Measurements from ENCODE around the gene SBF1. TPM values are rescaled to one million over a fixed set of nuclear protein-coding genes. Genes with fewer than 3 reads are reported as not detected.

Gene SBF1
- total and polyA plus RNA-seq, 2 of the 13 experiments (the other 11 are each of a cell fraction or from before 2014, with no cell fraction given): 31.7 to 40.9 TPM

GRCh38 chr22:50396751-50397370 is 78.0 kb downstream of the SBF1 start:
- no peaks in the 10 kb centered on the region for H3K9me3 ChIP-seq (ENCODE audit: low read length)
- H3K27ac ChIP-seq (ENCODE audit: extremely low read length, insufficient read depth, low read length): peak overlapping the region; percentile 68
- POLR2A ChIA-PET: interaction anchor here (0.6 to 2.2 kb wide), 5 partner anchors 10 to 153 kb away, joined by 3 to 32 read pairs (median 3); partner anchors contain the start of gene LMF2
- ATAC-seq (peak; percentile 84), DNase-seq (ENCODE audit: low spot score) (peak; percentile 97), FAIRE-seq (peak; percentile 98)
- H3K4me2 ChIP-seq (ENCODE audit: low read depth, low read length): peak overlapping the region; percentile 76
- H3K27me3 ChIP-seq (ENCODE audit: control insufficient read depth in 1 of 2, insufficient read depth in 2 of 2, low read length in 2 of 2): no peaks in the 10 kb centered on the region
- 0% methylated on average over 6 of the region's 6 CpGs for WGBS (ENCODE audit: low lambda C conversion rate)
- peaks cover 46% of the 10 kb centered on the region for H3K79me2 ChIP-seq (ENCODE audit: insufficient read depth, low read length)
- H3K4me1 ChIP-seq (ENCODE audit: insufficient read depth, low read length): peaks cover 87% of the 10 kb centered on the region
- H4K20me1 ChIP-seq (ENCODE audit: insufficient read depth, low read length): peaks cover 22% of the 10 kb centered on the region; the same call in 1 of the 2 replicates
- in situ Hi-C loops (cut with HindIII; ENCODE audit: extremely low pct_ligation_motif_present, low pct_unique_long_range_greater_than_20kb) (no loop called here), intact Hi-C loops (cut with micrococcal nuclease; ENCODE audit: unreplicated experiment) (loop anchor here (2.0 kb wide), 1 partner anchor 54 kb away; the partner anchor contains the start of gene PPP6R2)
- CTCF ChIA-PET (ENCODE audit: low intra/inter-chr PET ratio, low total read pairs): no interaction called here
- H3K36me3 ChIP-seq (replicated peaks in 1 of 2; ENCODE audit: control insufficient read depth in 1 of 2, insufficient read depth in 2 of 2, low read length in 2 of 2): peaks cover 18 to 43% of the 10 kb centered on the region in 2 experiments
- H3K9ac ChIP-seq (ENCODE audit: insufficient read depth, low read depth, low read length): no peak overlapping the region
- no TSS peak for BruUV-seq (replicated peaks)
- H2AFZ ChIP-seq (ENCODE audit: low read length): no peak overlapping the region
- peak overlapping the region in 2 of 3 experiments; percentile 19 to 42; a peak in 3 of 6 replicates for H3K4me3 ChIP-seq (replicated peaks in 1 of 3; ENCODE audit: insufficient read depth in 1 of 3, low read depth in 2 of 3, low read length in 3 of 3)
- TF ChIP-seq ZNF720 (CRISPR knock-in tag; IDR thresholded peaks at IDR 0.05): no peak
- TF ChIP-seq HMGXB4 (CRISPR knock-in tag; IDR thresholded peaks at IDR 0.05; ENCODE audit: borderline replicate concordance in 1 of 2, low read depth in 1 of 2): peak in 1 of 2 experiments; percentile 23; a peak in 1 of 4 replicates
- TF ChIP-seq UBTF (CRISPR knock-in tag; IDR thresholded peaks at IDR 0.05): peak; percentile 38; the same call in 1 of the 2 replicates
- TF ChIP-seq ZNF724P (CRISPR knock-in tag; IDR thresholded peaks at IDR 0.05; ENCODE audit: borderline replicate concordance): no peak
- TF ChIP-seq FOXA1 (IDR thresholded peaks at IDR 0.05): peak; percentile 97
- TF ChIP-seq FOXA1 (CRISPR knock-in tag; IDR thresholded peaks at IDR 0.05): peak; percentile 99
- TF ChIP-seq ZNF501 (CRISPR knock-in tag; IDR thresholded peaks at IDR 0.05): peak; percentile 54
- TF ChIP-seq NR2F1 (CRISPR knock-in tag; IDR thresholded peaks at IDR 0.05): peak; percentile 98 to 99
- no peak for TF ChIP-seq ZNF30 (CRISPR knock-in tag; IDR thresholded peaks at IDR 0.05)
- TF ChIP-seq ZNF232 (CRISPR knock-in tag; IDR thresholded peaks at IDR 0.05; ENCODE audit: borderline replicate concordance): no peak
- TF ChIP-seq ZMAT3 (CRISPR knock-in tag; conservative IDR thresholded peaks at IDR 0.05): no peak
- no peak for TF ChIP-seq TRIM22 (IDR thresholded peaks at IDR 0.05)
- no peak for TF ChIP-seq JUN (CRISPR knock-in tag; IDR thresholded peaks at IDR 0.05)
- no peak for TF ChIP-seq ZFP91 (CRISPR knock-in tag; IDR thresholded peaks at IDR 0.05; ENCODE audit: borderline replicate concordance)
- peak; percentile 66 for TF ChIP-seq ZNF792 (CRISPR knock-in tag; IDR thresholded peaks at IDR 0.05)
- TF ChIP-seq SIX1 (CRISPR knock-in tag; IDR thresholded peaks at IDR 0.05; ENCODE audit: borderline replicate concordance): peak; percentile 91
- TF ChIP-seq MAFF (IDR thresholded peaks at IDR 0.05; ENCODE audit: low read depth, low read length): peak; percentile 70
- TF ChIP-seq GATAD1 (CRISPR knock-in tag; IDR thresholded peaks at IDR 0.05): peak; percentile 32; the same call in 1 of the 2 replicates

Data from HepG2 (cell line).